Body of pancreas (tissue), 4 donors: ENCODE data around the gene OR6C74. TPM values are rescaled to one million over a fixed set of nuclear protein-coding genes. Genes with fewer than 3 reads are reported as not detected.

ENCODE experiments used
- ATAC-seq: fragments of 150-250 bp; one replicate; pipeline ENCODE4 v1.9.1; 2016
- DNase-seq, 4 donors: peaks; one replicate each; pipeline ENCODE4 v3.0.0-alpha.2; 2019
- H3K27ac ChIP-seq, 4 donors: fragments of 200-600 bp; sonication (generic); 1 replicate in 3 of 4; 2 replicates in 1 of 4; pipeline versions ENCODE4 v1.5.1 to v1.6.1; 2016 to 2019; ENCODE audit warnings: mild to moderate bottlenecking in 1 of 4, mixed read lengths in 1 of 4, moderate library complexity in 1 of 4
- H3K27me3 ChIP-seq, 2 donors: fragments of 200-600 bp; sonication (generic); one replicate each; pipeline ENCODE4 v1.6.0; 2016; ENCODE audit warnings: mild to moderate bottlenecking in 1 of 2
- H3K36me3 ChIP-seq, 2 donors: fragments of 200-600 bp; sonication (generic); replicated peaks in 1 of 2; 2 replicates each; pipeline ENCODE4 v1.5.1; 2016; ENCODE audit warnings: low read depth in 2 of 2; ENCODE audit not compliant: insufficient read depth in 1 of 2
- H3K4me1 ChIP-seq: fragments of 200-600 bp; sonication (generic); one replicate; pipeline ENCODE4 v1.6.0; 2016
- H3K4me3 ChIP-seq, 2 donors: fragments of 200-600 bp; sonication (generic); 1 replicate in 1 of 2; 2 replicates in 1 of 2; pipeline ENCODE4 v1.5.1; 2016 to 2019
- H3K9me3 ChIP-seq, 3 donors: fragments of 200-600 bp; sonication (generic); 1 replicate in 2 of 3; 2 replicates in 1 of 3; pipeline ENCODE4 v1.5.1; 2016
- POLR2A ChIP-seq, 3 donors: fragments of 450-650 bp; IDR thresholded peaks; one replicate each; pipeline ENCODE4 v1.6.1; 2016; ENCODE audit warnings: antibody characterized with exemption in 3 of 3, mild to moderate bottlenecking in 2 of 3
- WGBS, 2 donors: methylation state at CpG; one replicate each; pipeline ENCODE4 v1.1.5; 2017; 5-methylcytosine and 5-hydroxymethylcytosine counted together
- intact Hi-C: fragments of 100-400 bp; cut with DNase I; formaldehyde crosslinking; loops from one replicate; pipeline ENCODE4 v1.15.1; 2023
- total RNA-seq, 2 donors: library from RNA; depleted of rRNA; stranded (reverse); fragments of >200 nt; gene quantifications; one replicate each; pipeline ENCODE4 v1.1.0, GENCODE V29; 2016
- TF ChIP-seq, protein P1 (sequence below), 7 experiments: fragments of 450-650 bp in 4 of 7; fragments of 200-600 bp in 3 of 7; sonication (generic) in 3 of 7; IDR thresholded peaks; one replicate each; pipeline ENCODE4 v1.5.1; 2016 to 2019; ENCODE audit warnings: antibody characterized with exemption in 7 of 7

OR6C74 gene
- total RNA-seq, 2 donors from 2014 or later: not detected

- Histone ChIP-seq H3K27ac (no peak overlapping the region), H3K27me3 (no peaks in the 10 kb centered on the region), H3K4me3 (no peak overlapping the region), H3K9me3 (no peaks in the 10 kb centered on the region), H3K4me1 (no peaks in the 10 kb centered on the region), H3K36me3 (no peaks in the 10 kb centered on the region)
- DNase-seq (no peak), ATAC-seq (no peak)
- intact Hi-C loops: no loop called here
- TF ChIP-seq, protein P1, sequence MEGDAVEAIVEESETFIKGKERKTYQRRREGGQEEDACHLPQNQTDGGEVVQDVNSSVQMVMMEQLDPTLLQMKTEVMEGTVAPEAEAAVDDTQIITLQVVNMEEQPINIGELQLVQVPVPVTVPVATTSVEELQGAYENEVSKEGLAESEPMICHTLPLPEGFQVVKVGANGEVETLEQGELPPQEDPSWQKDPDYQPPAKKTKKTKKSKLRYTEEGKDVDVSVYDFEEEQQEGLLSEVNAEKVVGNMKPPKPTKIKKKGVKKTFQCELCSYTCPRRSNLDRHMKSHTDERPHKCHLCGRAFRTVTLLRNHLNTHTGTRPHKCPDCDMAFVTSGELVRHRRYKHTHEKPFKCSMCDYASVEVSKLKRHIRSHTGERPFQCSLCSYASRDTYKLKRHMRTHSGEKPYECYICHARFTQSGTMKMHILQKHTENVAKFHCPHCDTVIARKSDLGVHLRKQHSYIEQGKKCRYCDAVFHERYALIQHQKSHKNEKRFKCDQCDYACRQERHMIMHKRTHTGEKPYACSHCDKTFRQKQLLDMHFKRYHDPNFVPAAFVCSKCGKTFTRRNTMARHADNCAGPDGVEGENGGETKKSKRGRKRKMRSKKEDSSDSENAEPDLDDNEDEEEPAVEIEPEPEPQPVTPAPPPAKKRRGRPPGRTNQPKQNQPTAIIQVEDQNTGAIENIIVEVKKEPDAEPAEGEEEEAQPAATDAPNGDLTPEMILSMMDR (IDR thresholded peaks at IDR 0.05): no peak
- no peak for TF ChIP-seq POLR2A (IDR thresholded peaks at IDR 0.05)
- WGBS, 2 donors: 30 to 31% methylated on average over 2 of the region's 2 CpGs
Measured at GRCh38 chr12:55289999-55290398, 45.6 kb downstream of the OR6C74 start.

Other genes with a start within 250 kb of the OR6C74 start
- gene NEUROD4, start 224.6 kb upstream of the OR6C74 start, total RNA-seq: not detected
- not detected for gene OR9K2, start 118.2 kb upstream of the OR6C74 start, total RNA-seq
- gene OR10A7, start 23.6 kb upstream of the OR6C74 start, total RNA-seq: not detected
- gene OR6C6, start 52.0 kb downstream of the OR6C74 start, total RNA-seq: not detected
- not detected for gene OR6C1, start 69.7 kb downstream of the OR6C74 start, total RNA-seq
- not detected for gene OR6C3, start 86.1 kb downstream of the OR6C74 start, total RNA-seq
- gene OR6C75, start 118.4 kb downstream of the OR6C74 start, total RNA-seq: not detected
- not detected for gene OR6C65, start 155.9 kb downstream of the OR6C74 start, total RNA-seq
- not detected for gene OR6C76, start 181.6 kb downstream of the OR6C74 start, total RNA-seq
- gene OR6C2, start 199.5 kb downstream of the OR6C74 start, total RNA-seq: not detected
- not detected for gene OR6C70, start 225.5 kb downstream of the OR6C74 start, total RNA-seq
- not detected for gene OR6C68, start 247.8 kb downstream of the OR6C74 start, total RNA-seq